H9 (cell line): Measurements from ENCODE around the gene TSPAN9. TPM values are rescaled to one million over a fixed set of nuclear protein-coding genes. Genes with fewer than 3 reads are reported as not detected.

ENCODE experiments used
- DNase-seq: peaks from one replicate; pipeline ENCODE4 v3.0.0-alpha.2; 2017
- H2AFZ ChIP-seq: one replicate; pipeline ENCODE4 v1.6.1; 2013; ENCODE audit warnings: mild to moderate bottlenecking, low read length, control low read depth, moderate library complexity
- H2AK5ac ChIP-seq: 2 replicates; pipeline ENCODE4 v1.6.1; 2013; ENCODE audit warnings: low read length, control low read depth, mixed read lengths; ENCODE audit not compliant: insufficient read length
- H2BK120ac ChIP-seq: one replicate; pipeline ENCODE4 v1.6.1; 2013; ENCODE audit warnings: low read depth, mild to moderate bottlenecking, low read length, control low read depth, inconsistent platforms; ENCODE audit not compliant: poor library complexity, severe bottlenecking
- H2BK12ac ChIP-seq: 2 replicates; pipeline ENCODE4 v1.6.1; 2013; ENCODE audit warnings: low read length, control low read depth, mixed read lengths, low read depth; ENCODE audit not compliant: insufficient read length
- H2BK15ac ChIP-seq: 2 replicates; pipeline ENCODE4 v1.6.1; 2013; ENCODE audit warnings: low read depth, low read length, control low read depth
- H2BK20ac ChIP-seq: one replicate; pipeline ENCODE4 v1.6.1; 2013; ENCODE audit warnings: low read depth, mild to moderate bottlenecking, low read length, control low read depth, inconsistent platforms; ENCODE audit not compliant: poor library complexity, severe bottlenecking
- H2BK5ac ChIP-seq: 2 replicates; pipeline ENCODE4 v1.6.1; 2013; ENCODE audit warnings: low read length, control low read depth, mixed read lengths; ENCODE audit not compliant: insufficient read length
- H3K14ac ChIP-seq: 2 replicates; pipeline ENCODE4 v1.6.1; 2013; ENCODE audit warnings: low read length, control low read depth; ENCODE audit not compliant: insufficient read depth
- H3K18ac ChIP-seq: 2 replicates; pipeline ENCODE4 v1.6.1; 2013; ENCODE audit warnings: low read depth, mild to moderate bottlenecking, mixed read lengths, low read length, control low read depth; ENCODE audit not compliant: insufficient read length
- H3K23ac ChIP-seq: 2 replicates; pipeline ENCODE4 v1.6.1; 2013; ENCODE audit warnings: low read length, control low read depth, mixed read lengths, low read depth; ENCODE audit not compliant: insufficient read length
- H3K23me2 ChIP-seq: 2 replicates; pipeline ENCODE4 v1.6.1; 2013; ENCODE audit warnings: low read depth, mild to moderate bottlenecking, mixed read lengths, low read length, control low read depth; ENCODE audit not compliant: insufficient read length, poor library complexity, severe bottlenecking
- H3K27ac ChIP-seq: 2 replicates; pipeline ENCODE4 v1.5.1; 2013; ENCODE audit warnings: low read length, control low read depth, mixed read lengths, low read depth; ENCODE audit not compliant: insufficient read length
- H3K27me3 ChIP-seq: 2 replicates; pipeline ENCODE4 v1.6.1; 2013; ENCODE audit warnings: low read length, control low read depth, inconsistent platforms; ENCODE audit not compliant: insufficient read depth
- H3K4ac ChIP-seq: 2 replicates; pipeline ENCODE4 v1.6.1; 2013; ENCODE audit warnings: low read depth, mild to moderate bottlenecking, control low read depth, inconsistent platforms, low read length, moderate library complexity
- H3K4me1 ChIP-seq: 2 replicates; pipeline ENCODE4 v1.6.1; 2013; ENCODE audit warnings: low read length, control low read depth, inconsistent platforms; ENCODE audit not compliant: insufficient read depth
- H3K4me2 ChIP-seq: 2 replicates; pipeline ENCODE4 v1.6.1; 2013; ENCODE audit warnings: low read length, control low read depth, mixed read lengths; ENCODE audit not compliant: insufficient read length, insufficient read depth
- H3K56ac ChIP-seq: 2 replicates; pipeline ENCODE4 v1.6.1; 2013; ENCODE audit warnings: low read depth, mild to moderate bottlenecking, mixed read lengths, low read length, control low read depth; ENCODE audit not compliant: insufficient read length
- H3K79me1 ChIP-seq: 2 replicates; pipeline ENCODE4 v1.6.1; 2013; ENCODE audit warnings: low read depth, mild to moderate bottlenecking, moderate library complexity, low read length, control low read depth, inconsistent platforms; ENCODE audit not compliant: insufficient read depth, poor library complexity, severe bottlenecking
- H3K79me2 ChIP-seq: 2 replicates; pipeline ENCODE4 v1.6.1; 2013; ENCODE audit warnings: low read length, control low read depth, inconsistent platforms; ENCODE audit not compliant: insufficient read depth
- H3K9ac ChIP-seq: 2 replicates; pipeline ENCODE4 v1.6.1; 2013; ENCODE audit warnings: low read length, control low read depth, mixed read lengths; ENCODE audit not compliant: insufficient read length; ENCODE audit errors: extremely low read depth
- H3K9me3 ChIP-seq: one replicate; pipeline ENCODE4 v1.6.1; 2013; ENCODE audit warnings: low read depth, low read length, inconsistent platforms; ENCODE audit not compliant: control insufficient read depth
- H3T11ph ChIP-seq: one replicate; pipeline ENCODE4 v1.6.1; 2013; ENCODE audit warnings: mild to moderate bottlenecking, low read length, control low read depth, inconsistent platforms
- H4K20me1 ChIP-seq: one replicate; pipeline ENCODE4 v1.6.1; 2013; ENCODE audit not compliant: control insufficient read depth, insufficient read length, insufficient read depth
- H4K5ac ChIP-seq: 2 replicates; pipeline ENCODE4 v1.6.1; 2013; ENCODE audit warnings: low read depth, mild to moderate bottlenecking, mixed read lengths, low read length, control low read depth; ENCODE audit not compliant: insufficient read length
- H4K8ac ChIP-seq: replicated peaks from 2 replicates; pipeline ENCODE4 v1.6.1; 2013; ENCODE audit warnings: low read length, control low read depth, mixed read lengths, low read depth; ENCODE audit not compliant: insufficient read length
- H4K91ac ChIP-seq: 2 replicates; pipeline ENCODE4 v1.6.1; 2013; ENCODE audit warnings: low read depth, mild to moderate bottlenecking, moderate library complexity, mixed read lengths, low read length, control low read depth; ENCODE audit not compliant: insufficient read length
- H3K27ac Mint-ChIP-seq, 3 experiments: 2 replicates in 2 of 3; 3 replicates in 1 of 3; pipeline ENCODE4 v1.8.0; 2020 to 2021; ENCODE audit warnings: mixed read lengths in 3 of 3, mild to moderate bottlenecking in 1 of 3, moderate library complexity in 1 of 3
- H3K27me3 Mint-ChIP-seq: 2 replicates; pipeline ENCODE4 v1.8.0; 2021; ENCODE audit warnings: low read depth, mild to moderate bottlenecking, moderate library complexity, mixed read lengths
- H3K36me3 Mint-ChIP-seq, 3 experiments: 2 replicates in 2 of 3; 3 replicates in 1 of 3; pipeline ENCODE4 v1.8.0; 2020 to 2021; ENCODE audit warnings: low read depth in 3 of 3, mixed read lengths in 3 of 3; ENCODE audit not compliant: insufficient read depth in 1 of 3
- H3K4me1 Mint-ChIP-seq, 2 experiments: 2 replicates each; pipeline ENCODE4 v1.8.0; 2020; ENCODE audit warnings: mixed read lengths in 2 of 2
- H3K4me3 Mint-ChIP-seq, 2 experiments: 2 replicates in 1 of 2; 3 replicates in 1 of 2; pipeline ENCODE4 v1.8.0; 2020 to 2021; ENCODE audit warnings: mild to moderate bottlenecking in 2 of 2, mixed read lengths in 2 of 2, moderate library complexity in 1 of 2
- H3K9me3 Mint-ChIP-seq, 2 experiments: 2 replicates in 1 of 2; 3 replicates in 1 of 2; pipeline ENCODE4 v1.8.0; 2020; ENCODE audit warnings: mild to moderate bottlenecking in 2 of 2, mixed read lengths in 2 of 2, moderate library complexity in 1 of 2
- CTCF ChIP-seq: fragments of 200-600 bp; sonication (generic); conservative IDR thresholded peaks from 3 replicates; pipeline ENCODE4 v1.8.0; 2021; ENCODE audit warnings: antibody characterized with exemption, mild to moderate bottlenecking
- WGBS: extraction: QIAGEN DNeasy Blood & Tissue Kit; methylation state at CpG from one replicate; pipeline ENCODE4 v1.1.7; 2013; ENCODE audit warnings: missing lambda C conversion rate, low lambda C conversion rate, mixed read lengths; ENCODE audit not compliant: insufficient read length; ENCODE audit errors: extremely low coverage; 5-methylcytosine and 5-hydroxymethylcytosine counted together
- total RNA-seq: library from RNA; stranded (reverse); gene quantifications from 2 replicates; pipeline ENCODE4 v1.2.1, GENCODE V29; 2021

TSPAN9 gene
- total RNA-seq, 1 experiment from 2014 or later: 19.0 TPM

DNA sequence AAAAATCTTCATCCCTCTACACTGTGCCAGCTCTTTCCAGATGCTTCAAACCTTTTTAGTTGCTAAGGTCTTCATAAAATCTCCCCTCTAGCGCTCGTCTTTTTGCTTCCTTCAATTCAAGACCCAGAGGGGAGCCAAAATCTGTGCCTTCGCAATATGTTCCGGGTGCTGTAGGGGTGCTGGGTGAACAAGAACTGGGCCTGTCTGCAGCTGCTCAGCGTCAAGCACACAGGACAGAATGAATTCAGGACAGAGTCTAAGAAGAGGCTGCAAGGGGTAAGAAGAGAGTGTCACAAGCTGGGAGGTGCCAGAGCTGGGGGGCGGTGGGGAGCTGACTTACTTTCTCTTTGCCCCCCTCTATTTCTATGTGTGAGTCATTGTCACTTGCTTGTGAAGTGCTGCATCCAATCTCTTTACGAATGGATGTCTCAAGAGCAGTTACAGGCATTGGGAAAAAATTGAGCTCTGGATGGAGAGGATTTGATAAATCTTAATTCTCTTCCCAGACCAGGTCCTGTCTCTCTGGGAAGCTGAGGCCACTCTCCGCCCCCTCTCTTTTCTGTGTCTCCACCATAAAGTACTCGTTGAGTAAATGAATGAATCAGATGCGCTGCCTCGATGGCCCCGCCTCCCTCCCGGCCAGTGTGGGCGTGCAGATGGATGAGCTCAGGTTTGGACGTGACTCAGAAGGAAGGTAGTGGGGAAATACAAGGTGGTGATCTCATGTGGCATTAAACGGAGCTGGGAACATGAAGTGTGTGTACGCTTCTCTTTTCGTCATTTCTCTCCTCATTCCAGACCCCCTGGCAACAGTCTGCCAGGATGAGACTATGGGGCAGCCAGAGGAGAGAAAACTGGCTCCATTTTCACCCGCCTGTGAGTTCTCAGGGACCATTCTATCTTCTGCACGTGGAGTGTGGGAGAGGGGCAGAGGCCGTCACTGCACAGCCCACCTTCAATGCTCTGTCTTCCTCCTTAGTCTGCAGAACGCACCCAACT is 91.3 kb downstream of the TSPAN9 start:
- no peak overlapping the region for H2BK5ac ChIP-seq
- H2AFZ ChIP-seq: no peak overlapping the region
- Mint-ChIP-seq H3K4me3 (no peak overlapping the region; a peak in 1 of 5 replicates), H3K27me3 (peaks cover 2% of the 10 kb centered on the region; the same call in 1 of the 2 replicates), H3K36me3 (no peaks in the 10 kb centered on the region), H3K27ac (peak overlapping the region in 2 of 3 experiments; percentile 3 to 35; a peak in 5 of 7 replicates), H3K9me3 (no peaks in the 10 kb centered on the region), H3K4me1 (peaks cover 48 to 60% of the 10 kb centered on the region in 2 experiments)
- no peaks in the 10 kb centered on the region for H4K20me1 ChIP-seq
- no peak overlapping the region for H4K5ac ChIP-seq
- no peak overlapping the region for H3K56ac ChIP-seq
- no peak overlapping the region for H4K8ac ChIP-seq
- no peak overlapping the region for H3T11ph ChIP-seq
- no peak overlapping the region for H3K18ac ChIP-seq
- no peak for DNase-seq
- no peak overlapping the region for H3K9ac ChIP-seq
- no peak overlapping the region for H3K4ac ChIP-seq
- WGBS: no CpG with 5 or more reads among the region's 22 CpGs
- no peak overlapping the region for H2BK12ac ChIP-seq
- H3K4me1 ChIP-seq: peaks cover 13% of the 10 kb centered on the region
- no peak overlapping the region for H3K27ac ChIP-seq
- no peaks in the 10 kb centered on the region for H3K27me3 ChIP-seq
- H3K9me3 ChIP-seq: no peaks in the 10 kb centered on the region
- no peak for TF ChIP-seq CTCF
- no peaks in the 10 kb centered on the region for H3K79me1 ChIP-seq
- H3K79me2 ChIP-seq: no peaks in the 10 kb centered on the region
- no peak overlapping the region for H2AK5ac ChIP-seq
- H2BK15ac ChIP-seq: no peak overlapping the region
- no peak overlapping the region for H2BK20ac ChIP-seq
- H3K14ac ChIP-seq: 0 out of 2 replicates have a peak overlapping the region, but pooled peaks have one; percentile 3
- no peak overlapping the region for H3K23ac ChIP-seq
- H3K23me2 ChIP-seq: no peaks in the 10 kb centered on the region
- H2BK120ac ChIP-seq: no peak overlapping the region
- no peak overlapping the region for H4K91ac ChIP-seq
- H3K4me2 ChIP-seq: no peak overlapping the region
